HG03039 (cell line): ENCODE data around the gene WNT7A.

ENCODE experiments used
- ATAC-seq: cut with Tn5 transposase; IDR thresholded peaks from one replicate; pipeline ENCODE4 v1.9.1; 2021; ENCODE audit warnings: mild to moderate bottlenecking, moderate library complexity; ENCODE audit not compliant: unreplicated experiment

Gene WNT7A

GRCh38 chr3:13849018-13849417 is 30.9 kb downstream of the WNT7A start:
- ATAC-seq, result no peak

GRCh38 chr3:13846716-13847570 is 32.9 kb downstream of the WNT7A start:
- no peak for ATAC-seq

- ATAC-seq, result no peak
Measured at GRCh38 chr3:13846238-13846637, 33.6 kb downstream of the WNT7A start.

GRCh38 chr3:13845806-13846205 is 34.1 kb downstream of the WNT7A start:
- no peak for ATAC-seq

GRCh38 chr3:13844911-13845310 is 35.0 kb downstream of the WNT7A start:
- ATAC-seq, result no peak

- ATAC-seq, result no peak
Measured at GRCh38 chr3:13844286-13844685, 35.6 kb downstream of the WNT7A start.

GRCh38 chr3:13843351-13843750 is 36.5 kb downstream of the WNT7A start:
- no peak for ATAC-seq

- no peak for ATAC-seq
Measured at GRCh38 chr3:13842226-13842625, 37.6 kb downstream of the WNT7A start.

- no peak for ATAC-seq
Measured at GRCh38 chr3:13841826-13842225, 38.0 kb downstream of the WNT7A start.

- no peak for ATAC-seq
Measured at GRCh38 chr3:13841141-13841540, 38.7 kb downstream of the WNT7A start.

- ATAC-seq, result no peak
Measured at GRCh38 chr3:13840456-13840855, 39.4 kb downstream of the WNT7A start.

GRCh38 chr3:13839726-13840340 is 40.0 kb downstream of the WNT7A start:
- ATAC-seq, result no peak

GRCh38 chr3:13839253-13839652 is 40.6 kb downstream of the WNT7A start:
- no peak for ATAC-seq

GRCh38 chr3:13838421-13838820 is 41.5 kb downstream of the WNT7A start:
- ATAC-seq, result no peak

GRCh38 chr3:13837751-13838150 is 42.1 kb downstream of the WNT7A start:
- ATAC-seq, result no peak

GRCh38 chr3:13836658-13837587 is 42.9 kb downstream of the WNT7A start:
- ATAC-seq, result no peak

- no peak for ATAC-seq
Measured at GRCh38 chr3:13835246-13835645, 44.6 kb downstream of the WNT7A start.

GRCh38 chr3:13834258-13835035 is 45.4 kb downstream of the WNT7A start:
- no peak for ATAC-seq

GRCh38 chr3:13833506-13834257 is 46.2 kb downstream of the WNT7A start:
- no peak for ATAC-seq

GRCh38 chr3:13832130-13832529 is 47.7 kb downstream of the WNT7A start:
- ATAC-seq, result no peak
